HL-60/S4 (cell line): ENCODE results near the gene FRMD1.

Source experiments
- in situ Hi-C: fragments of 300-500 bp; cut with MboI; formaldehyde crosslinking; loops from 2 replicates; pipeline ENCODE4 v1.14.3; 2022; ENCODE audit warnings: low sequenced_read_pairs

Gene FRMD1

GRCh38 chr6:168113226-168113625 lies 34.2 kb upstream of the FRMD1 start:
- in situ Hi-C loops = no loop called here

GRCh38 chr6:168111911-168112310 lies 32.9 kb upstream of the FRMD1 start:
- in situ Hi-C loops = no loop called here

GRCh38 chr6:168110437-168110836 lies 31.4 kb upstream of the FRMD1 start:
- in situ Hi-C loops = no loop called here

GRCh38 chr6:168109171-168109570 lies 30.2 kb upstream of the FRMD1 start:
- in situ Hi-C loops = no loop called here

GRCh38 chr6:168107191-168107983 lies 28.4 kb upstream of the FRMD1 start:
- in situ Hi-C loops = no loop called here

GRCh38 chr6:168106633-168107005 lies 27.6 kb upstream of the FRMD1 start:
- in situ Hi-C loops = no loop called here

- in situ Hi-C loops = no loop called here
Observed at GRCh38 chr6:168105813-168106632, 27.0 kb upstream of the FRMD1 start.

GRCh38 chr6:168104636-168105035 lies 25.6 kb upstream of the FRMD1 start:
- in situ Hi-C loops = no loop called here

- in situ Hi-C loops = no loop called here
Observed at GRCh38 chr6:168103050-168103830, 24.2 kb upstream of the FRMD1 start.

- in situ Hi-C loops = no loop called here
Observed at GRCh38 chr6:168102315-168102985, 23.4 kb upstream of the FRMD1 start.

- in situ Hi-C loops = no loop called here
Observed at GRCh38 chr6:168101590-168102314, 22.7 kb upstream of the FRMD1 start.

- in situ Hi-C loops = no loop called here
Observed at GRCh38 chr6:168100803-168101589, 22.0 kb upstream of the FRMD1 start.

GRCh38 chr6:168100011-168100802 lies 21.2 kb upstream of the FRMD1 start:
- in situ Hi-C loops = no loop called here

GRCh38 chr6:168099201-168100010 lies 20.4 kb upstream of the FRMD1 start:
- in situ Hi-C loops = no loop called here

- in situ Hi-C loops = no loop called here
Observed at GRCh38 chr6:168098431-168098861, 19.4 kb upstream of the FRMD1 start.

- in situ Hi-C loops = no loop called here
Observed at GRCh38 chr6:168097621-168098430, 18.8 kb upstream of the FRMD1 start.

GRCh38 chr6:168097221-168097620 lies 18.2 kb upstream of the FRMD1 start:
- in situ Hi-C loops = no loop called here
